DND-41 (cell line): ENCODE measurements around the gene CRELD1.

ENCODE experiments used
- ATAC-seq: fragments of 200-7000 bp; cut with Tn5 transposase; 3 replicates; pipeline ENCODE4 v1.9.1; 2021; ENCODE audit warnings: low read depth; ENCODE audit not compliant: insufficient read depth
- DNase-seq: peaks from one replicate; pipeline ENCODE4 v3.0.0-alpha.2; 2020
- H2AFZ ChIP-seq: 2 replicates; pipeline ENCODE4 v1.6.0; 2012; ENCODE audit warnings: low read depth, low read length
- H3K27ac ChIP-seq: 2 replicates; pipeline ENCODE4 v1.5.1; 2012; ENCODE audit warnings: low read length, inconsistent platforms
- H3K27me3 ChIP-seq: fragments of 200-600 bp; sonication (generic); 2 replicates; pipeline ENCODE4 v1.6.0; 2012; ENCODE audit warnings: low read length, mild to moderate bottlenecking, inconsistent platforms; ENCODE audit not compliant: insufficient read depth, poor library complexity
- H3K36me3 ChIP-seq: 2 replicates; pipeline ENCODE4 v1.5.1; 2012; ENCODE audit warnings: low read length, inconsistent platforms; ENCODE audit not compliant: insufficient read depth
- H3K4me1 ChIP-seq: 2 replicates; pipeline ENCODE4 v1.5.1; 2012; ENCODE audit warnings: mild to moderate bottlenecking, low read length; ENCODE audit not compliant: insufficient read depth
- H3K4me2 ChIP-seq: 2 replicates; pipeline ENCODE4 v1.6.0; 2012; ENCODE audit warnings: mild to moderate bottlenecking, moderate library complexity, low read length, inconsistent platforms; ENCODE audit not compliant: insufficient read depth
- H3K4me3 ChIP-seq, 2 experiments: fragments of 200-600 bp in 1 of 2; shearing (Covaris generic) in 1 of 2; 2 replicates each; pipeline ENCODE4 v1.5.1; 2012 to 2016; ENCODE audit warnings: inconsistent platforms in 2 of 2, low read length in 2 of 2, mild to moderate bottlenecking in 2 of 2, low read depth in 1 of 2, moderate library complexity in 1 of 2
- H3K79me2 ChIP-seq: 2 replicates; pipeline ENCODE4 v1.6.0; 2012; ENCODE audit warnings: low read length, inconsistent platforms; ENCODE audit not compliant: insufficient read depth
- H3K9ac ChIP-seq: 2 replicates; pipeline ENCODE4 v1.6.0; 2012; ENCODE audit warnings: low read depth, mild to moderate bottlenecking, inconsistent platforms, low read length, moderate library complexity
- H3K9me3 ChIP-seq: 2 replicates; pipeline ENCODE4 v1.5.1; 2012; ENCODE audit warnings: low read length, moderate library complexity, mild to moderate bottlenecking, inconsistent platforms; ENCODE audit not compliant: insufficient read depth, severe bottlenecking
- H4K20me1 ChIP-seq: 2 replicates; pipeline ENCODE4 v1.6.0; 2012; ENCODE audit warnings: low read length; ENCODE audit not compliant: insufficient read depth
- EZH2 ChIP-seq: IDR thresholded peaks from 3 replicates; pipeline ENCODE4 v1.6.1; 2012; ENCODE audit warnings: borderline replicate concordance, low read depth, mild to moderate bottlenecking, moderate library complexity, low read length, inconsistent platforms; ENCODE audit not compliant: severe bottlenecking
- TF ChIP-seq, protein P1 (sequence below): IDR thresholded peaks from 2 replicates; pipeline ENCODE4 v1.5.1; 2012; ENCODE audit warnings: borderline replicate concordance, low read length, moderate library complexity, mild to moderate bottlenecking; ENCODE audit not compliant: poor library complexity, severe bottlenecking; ENCODE audit errors: extremely low read depth

Gene CRELD1

GRCh38 chr3:9913601-9914000 is 20.0 kb upstream of the CRELD1 start:
- no peak for DNase-seq

GRCh38 chr3:9914011-9914410 is 19.6 kb upstream of the CRELD1 start:
- no peak overlapping the region for H3K9ac ChIP-seq
- peaks cover 21% of the 10 kb centered on the region for H3K4me1 ChIP-seq
- ATAC-seq = no peak
- no peaks in the 10 kb centered on the region for H3K9me3 ChIP-seq
- no peaks in the 10 kb centered on the region for H4K20me1 ChIP-seq
- no peak overlapping the region for H3K4me2 ChIP-seq
- TF ChIP-seq, protein P1, sequence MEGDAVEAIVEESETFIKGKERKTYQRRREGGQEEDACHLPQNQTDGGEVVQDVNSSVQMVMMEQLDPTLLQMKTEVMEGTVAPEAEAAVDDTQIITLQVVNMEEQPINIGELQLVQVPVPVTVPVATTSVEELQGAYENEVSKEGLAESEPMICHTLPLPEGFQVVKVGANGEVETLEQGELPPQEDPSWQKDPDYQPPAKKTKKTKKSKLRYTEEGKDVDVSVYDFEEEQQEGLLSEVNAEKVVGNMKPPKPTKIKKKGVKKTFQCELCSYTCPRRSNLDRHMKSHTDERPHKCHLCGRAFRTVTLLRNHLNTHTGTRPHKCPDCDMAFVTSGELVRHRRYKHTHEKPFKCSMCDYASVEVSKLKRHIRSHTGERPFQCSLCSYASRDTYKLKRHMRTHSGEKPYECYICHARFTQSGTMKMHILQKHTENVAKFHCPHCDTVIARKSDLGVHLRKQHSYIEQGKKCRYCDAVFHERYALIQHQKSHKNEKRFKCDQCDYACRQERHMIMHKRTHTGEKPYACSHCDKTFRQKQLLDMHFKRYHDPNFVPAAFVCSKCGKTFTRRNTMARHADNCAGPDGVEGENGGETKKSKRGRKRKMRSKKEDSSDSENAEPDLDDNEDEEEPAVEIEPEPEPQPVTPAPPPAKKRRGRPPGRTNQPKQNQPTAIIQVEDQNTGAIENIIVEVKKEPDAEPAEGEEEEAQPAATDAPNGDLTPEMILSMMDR = no peak
- TF ChIP-seq EZH2 = no peak
- no peak overlapping the region for H3K4me3 ChIP-seq
- no peak for DNase-seq
- H3K36me3 ChIP-seq = no peaks in the 10 kb centered on the region
- no peaks in the 10 kb centered on the region for H3K79me2 ChIP-seq
- H2AFZ ChIP-seq = no peak overlapping the region
- H3K27me3 ChIP-seq = peaks cover 6% of the 10 kb centered on the region
- H3K27ac ChIP-seq = no peak overlapping the region

More at GRCh38 chr3:9913601-9914000, 20.0 kb upstream of the CRELD1 start:
- Histone ChIP-seq H3K4me1 (peaks cover 21% of the 10 kb centered on the region), H3K9me3 (no peaks in the 10 kb centered on the region), H3K9ac (no peak overlapping the region), H4K20me1 (no peaks in the 10 kb centered on the region), H3K27ac (no peak overlapping the region), H3K4me2 (no peak overlapping the region), H3K27me3 (peaks cover 6% of the 10 kb centered on the region), H2AFZ (no peak overlapping the region), H3K4me3 (no peak overlapping the region), H3K36me3 (no peaks in the 10 kb centered on the region), H3K79me2 (no peaks in the 10 kb centered on the region)
- TF ChIP-seq EZH2 = no peak
- TF ChIP-seq, protein P1 = no peak
- no peak for ATAC-seq

DNA sequence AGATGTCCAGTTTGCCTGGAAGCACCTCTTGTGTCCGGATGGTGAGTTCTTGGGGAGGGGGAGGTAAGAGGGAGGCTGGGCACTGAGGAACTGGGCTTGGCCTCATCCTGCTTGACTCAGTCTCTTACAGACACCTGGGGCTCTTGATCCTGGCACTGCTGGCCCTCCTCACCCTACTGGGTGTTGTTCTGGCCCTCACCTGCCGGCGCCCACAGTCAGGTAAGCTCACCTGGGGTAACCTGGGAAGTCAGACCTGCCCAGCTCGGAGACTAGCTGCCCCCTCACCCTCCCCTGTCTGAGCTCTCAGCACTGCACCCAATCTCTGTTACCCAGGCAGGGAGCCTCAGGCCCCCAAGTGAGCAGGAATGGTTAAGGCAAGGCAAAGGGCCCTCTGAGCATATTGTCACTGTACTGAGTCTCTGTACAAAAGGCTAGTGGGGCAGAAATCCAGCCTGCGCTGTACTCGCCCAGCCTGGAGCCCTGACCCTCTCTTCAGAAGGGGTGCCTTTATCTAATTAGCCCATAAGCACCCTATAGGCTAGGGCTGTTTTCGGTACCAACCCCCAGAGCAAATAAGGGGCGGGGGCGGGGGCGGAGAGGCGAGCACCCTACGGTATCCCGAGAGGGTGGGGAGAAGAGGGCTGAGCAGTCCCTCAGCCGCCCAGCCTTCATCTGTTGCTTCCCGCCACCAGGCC is 18.9 kb upstream of the CRELD1 start:
- H3K36me3 ChIP-seq = no peaks in the 10 kb centered on the region
- H3K9me3 ChIP-seq = no peaks in the 10 kb centered on the region
- no peak for TF ChIP-seq EZH2
- TF ChIP-seq, protein P1 = no peak
- no peaks in the 10 kb centered on the region for H3K79me2 ChIP-seq
- H3K9ac ChIP-seq = no peak overlapping the region
- H3K4me2 ChIP-seq = no peak overlapping the region
- ATAC-seq (no peak), DNase-seq (no peak)
- no peak overlapping the region for H2AFZ ChIP-seq
- H4K20me1 ChIP-seq = no peaks in the 10 kb centered on the region
- no peak overlapping the region for H3K27ac ChIP-seq
- no peak overlapping the region for H3K4me3 ChIP-seq
- peaks cover 6% of the 10 kb centered on the region for H3K27me3 ChIP-seq
- H3K4me1 ChIP-seq = peaks cover 21% of the 10 kb centered on the region
